A549 treated with CORT108297 at 1 μM for 4 hours (cell line): ENCODE measurements around the gene RCAN3. TPM values are rescaled to one million over a fixed set of nuclear protein-coding genes. Genes with fewer than 3 reads are reported as not detected.

Experiments used
- total RNA-seq: library from RNA; stranded (reverse); fragments of 200-300 nt; extraction: Qiagen RNA extraction; gene quantifications from 5 replicates; pipeline ENCODE4 v1.2.3, GENCODE V29; 2022

Gene RCAN3
- 10.1 to 14.0 TPM (median 13.1 TPM) in 5 replicates for total RNA-seq

GRCh38 chr1:24502709-24503058, at the start of gene RCAN3:
Gene RCAN3 (plus strand): TSS chr1:24502836. CDS start chr1:24514373, 11,537 bp downstream.

GRCh38 chr1:24555591-24556413, 53.2 kb downstream of the RCAN3 start, which contains the start of gene NCMAP:
Gene NCMAP (plus strand): TSS chr1:24556087. CDS start chr1:24595431, 39,344 bp downstream.

Other genes starting within 250 kb of the RCAN3 start
- 0.48 to 0.79 TPM (median 0.54 TPM) in 5 replicates for gene GRHL3, start 183.5 kb upstream of the RCAN3 start, total RNA-seq
- gene STPG1, start 89.1 kb upstream of the RCAN3 start, total RNA-seq: 6.3 to 7.0 TPM (median 6.8 TPM) in 5 replicates
- gene NIPAL3, start 87.0 kb upstream of the RCAN3 start, total RNA-seq: 6.2 to 8.9 TPM (median 6.8 TPM) in 5 replicates
- gene NCMAP, start 53.3 kb downstream of the RCAN3 start, total RNA-seq: 0.02 to 0.08 TPM (median 0.04 TPM) in 5 replicates
- 31.8 to 57.6 TPM (median 41.8 TPM) in 5 replicates for gene SRRM1, start 140.5 kb downstream of the RCAN3 start, total RNA-seq
- gene CLIC4, start 242.6 kb downstream of the RCAN3 start, total RNA-seq: 30.7 to 43.4 TPM (median 35.9 TPM) in 5 replicates